Measurements from ENCODE around the gene EHMT1.
A peak's percentile ranks its signal among the peaks of the same experiment; 100 is the strongest.

The EHMT1 gene

GRCh38 chr9:137707361-137707760, 88.6 kb downstream of the EHMT1 start:
- no peak for ATAC-seq (ENCODE audit: low read depth)
- TF ChIP-seq CTCF (IDR thresholded peaks at IDR 0.05; ENCODE audit: poor library complexity, severe bottlenecking) = no peak
- no peaks in the 10 kb centered on the region for H3K27me3 ChIP-seq (ENCODE audit: insufficient read depth, poor library complexity, severe bottlenecking)

GRCh38 chr9:137708590-137709284, 89.9 kb downstream of the EHMT1 start:
- Histone ChIP-seq H3K4me1 (ENCODE audit: insufficient read depth, poor library complexity, severe bottlenecking) (peaks cover 14% of the 10 kb centered on the region), H3K36me3 (ENCODE audit: low read depth) (peaks cover 13% of the 10 kb centered on the region), H3K4me3 (ENCODE audit: severe bottlenecking) (no peak overlapping the region), H3K27ac (ENCODE audit: poor library complexity, severe bottlenecking) (peak overlapping the region; percentile 64), H3K9me3 (ENCODE audit: severe bottlenecking) (no peaks in the 10 kb centered on the region), H3K27me3 (ENCODE audit: insufficient read depth, poor library complexity, severe bottlenecking) (no peaks in the 10 kb centered on the region)
- DNase-seq (ENCODE audit: low spot score) = no peak
- peak; percentile 95 for ATAC-seq (ENCODE audit: low read depth)
- TF ChIP-seq CTCF (IDR thresholded peaks at IDR 0.05; ENCODE audit: poor library complexity, severe bottlenecking) = no peak

More at GRCh38 chr9:137707361-137707760, 88.6 kb downstream of the EHMT1 start:
- peaks cover 5% of the 10 kb centered on the region; the same call in 1 of the 2 replicates for H3K36me3 ChIP-seq (ENCODE audit: low read depth)
- DNase-seq (ENCODE audit: low spot score) = no peak
- H3K4me1 ChIP-seq (ENCODE audit: insufficient read depth, poor library complexity, severe bottlenecking) = peaks cover 14% of the 10 kb centered on the region
- H3K9me3 ChIP-seq (ENCODE audit: severe bottlenecking) = no peaks in the 10 kb centered on the region
- H3K27ac ChIP-seq (ENCODE audit: poor library complexity, severe bottlenecking) = peak overlapping the region; percentile 64
- H3K4me3 ChIP-seq (ENCODE audit: severe bottlenecking) = no peak overlapping the region

GRCh38 chr9:137709411-137710101, 90.8 kb downstream of the EHMT1 start:
- Histone ChIP-seq H3K27ac (ENCODE audit: poor library complexity, severe bottlenecking) (peak overlapping the region; percentile 64), H3K36me3 (ENCODE audit: low read depth) (peaks cover 21% of the 10 kb centered on the region), H3K4me3 (ENCODE audit: severe bottlenecking) (no peak overlapping the region), H3K27me3 (ENCODE audit: insufficient read depth, poor library complexity, severe bottlenecking) (no peaks in the 10 kb centered on the region), H3K9me3 (ENCODE audit: severe bottlenecking) (no peaks in the 10 kb centered on the region), H3K4me1 (ENCODE audit: insufficient read depth, poor library complexity, severe bottlenecking) (peaks cover 14% of the 10 kb centered on the region)
- no peak for ATAC-seq (ENCODE audit: low read depth)
- TF ChIP-seq CTCF (IDR thresholded peaks at IDR 0.05; ENCODE audit: poor library complexity, severe bottlenecking) = no peak
- DNase-seq (ENCODE audit: low spot score) = no peak

- ATAC-seq (ENCODE audit: low read depth) = no peak
- no peak for TF ChIP-seq CTCF (IDR thresholded peaks at IDR 0.05; ENCODE audit: poor library complexity, severe bottlenecking)
- Histone ChIP-seq H3K9me3 (ENCODE audit: severe bottlenecking) (no peaks in the 10 kb centered on the region), H3K27ac (ENCODE audit: poor library complexity, severe bottlenecking) (no peak overlapping the region), H3K27me3 (ENCODE audit: insufficient read depth, poor library complexity, severe bottlenecking) (no peaks in the 10 kb centered on the region), H3K4me1 (ENCODE audit: insufficient read depth, poor library complexity, severe bottlenecking) (peaks cover 14% of the 10 kb centered on the region), H3K4me3 (ENCODE audit: severe bottlenecking) (no peak overlapping the region), H3K36me3 (ENCODE audit: low read depth) (peaks cover 28% of the 10 kb centered on the region)
- no peak for DNase-seq (ENCODE audit: low spot score)
Observed at GRCh38 chr9:137710704-137711103, 91.9 kb downstream of the EHMT1 start.

GRCh38 chr9:137711678-137712105, 92.9 kb downstream of the EHMT1 start:
- ATAC-seq (ENCODE audit: low read depth) (no peak), DNase-seq (ENCODE audit: low spot score) (no peak)
- Histone ChIP-seq H3K36me3 (ENCODE audit: low read depth) (peaks cover 28% of the 10 kb centered on the region), H3K27ac (ENCODE audit: poor library complexity, severe bottlenecking) (no peak overlapping the region), H3K4me1 (ENCODE audit: insufficient read depth, poor library complexity, severe bottlenecking) (peaks cover 14% of the 10 kb centered on the region), H3K9me3 (ENCODE audit: severe bottlenecking) (no peaks in the 10 kb centered on the region), H3K27me3 (ENCODE audit: insufficient read depth, poor library complexity, severe bottlenecking) (no peaks in the 10 kb centered on the region), H3K4me3 (ENCODE audit: severe bottlenecking) (no peak overlapping the region)
- TF ChIP-seq CTCF (IDR thresholded peaks at IDR 0.05; ENCODE audit: poor library complexity, severe bottlenecking) = no peak

Data from RWPE2 (cell line).